ENCODE results near the gene AP5Z1.
"Not testable (repeated sequence)": the region's sequence is repeated elsewhere in the genome, so short reads cannot be mapped to it uniquely, and the experiment has no call there.

DNA sequence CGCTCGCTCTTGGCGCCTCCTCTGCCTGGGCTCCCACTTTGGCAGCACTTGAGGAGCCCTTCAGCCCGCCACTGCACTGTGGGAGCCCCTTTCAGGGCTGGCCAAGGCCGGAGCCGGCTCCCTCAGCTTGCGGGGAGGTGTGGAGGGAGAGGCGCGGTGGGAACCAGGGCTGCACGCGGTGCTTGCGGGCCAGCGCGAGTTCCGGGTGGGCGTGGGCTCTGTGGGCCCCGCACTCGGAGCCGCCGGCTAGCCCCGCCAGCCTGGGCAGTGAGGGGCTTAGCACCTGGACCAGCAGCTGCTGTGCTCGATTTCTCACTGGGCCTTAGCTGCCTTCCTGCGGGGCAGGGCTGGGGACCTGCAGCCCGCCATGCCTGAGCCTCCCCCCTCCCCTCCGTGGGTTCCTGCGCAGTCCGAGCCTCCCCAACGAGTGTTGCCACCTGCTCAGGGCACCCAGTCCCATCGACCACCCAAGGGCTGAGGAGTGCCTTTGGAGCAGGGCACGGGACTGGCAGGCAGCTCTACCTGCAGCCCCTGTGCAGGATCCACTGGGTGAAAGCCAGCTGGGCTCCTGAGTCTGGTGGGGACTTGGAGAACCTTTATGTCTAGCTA lies 18.1 kb downstream of the AP5Z1 start:
- TF ChIP-seq CTCF (IDR thresholded peaks at IDR 0.05; ENCODE audit: low read length); EZH2 (IDR thresholded peaks at IDR 0.05; ENCODE audit: borderline replicate concordance, low read length): not testable (repeated sequence)

All from OCI-LY1 (cell line).